Gastroesophageal sphincter (tissue), 4 donors: Measurements from ENCODE around the gene LIF. TPM values are rescaled to one million over a fixed set of nuclear protein-coding genes. Genes with fewer than 3 reads are reported as not detected.
"Not testable (repeated sequence)": the region's sequence is repeated elsewhere in the genome, so short reads cannot be mapped to it uniquely, and the experiment has no call there.

Source experiments
- ATAC-seq: fragments of 150-250 bp; one replicate; pipeline ENCODE4 v1.9.1; 2016; ENCODE audit warnings: mild to moderate bottlenecking, moderate library complexity
- H3K27ac ChIP-seq, 4 donors: fragments of 200-600 bp; sonication (generic) in 3 of 4; 1 replicate in 3 of 4; 2 replicates in 1 of 4; pipeline ENCODE4 v1.5.1; 2016 to 2019
- H3K27me3 ChIP-seq: fragments of 200-600 bp; sonication (generic); one replicate; pipeline ENCODE4 v1.5.1; 2019
- H3K36me3 ChIP-seq, 2 donors: fragments of 200-600 bp; sonication (generic); one replicate each; pipeline ENCODE4 v1.5.1; 2019; ENCODE audit warnings: control low read depth in 1 of 2
- H3K4me1 ChIP-seq, 3 donors: fragments of 200-600 bp; sonication (generic); 1 replicate in 2 of 3; 2 replicates in 1 of 3; pipeline ENCODE4 v1.5.1; 2016 to 2019; ENCODE audit warnings: control low read depth in 2 of 3
- H3K4me3 ChIP-seq, 2 donors: fragments of 200-600 bp; sonication (generic); one replicate each; pipeline ENCODE4 v1.5.1; 2019; ENCODE audit warnings: mild to moderate bottlenecking in 1 of 2, moderate library complexity in 1 of 2
- H3K9me3 ChIP-seq, 3 donors: fragments of 200-600 bp; sonication (generic); one replicate each; pipeline ENCODE4 v1.5.1; 2017 to 2019; ENCODE audit warnings: control low read depth in 2 of 3
- CTCF ChIP-seq, 4 experiments: fragments of 200-600 bp in 2 of 4; fragments of 450-650 bp in 2 of 4; sonication (generic) in 1 of 4; IDR thresholded peaks; one replicate each; pipeline ENCODE4 v1.5.1; 2017 to 2019; ENCODE audit warnings: antibody characterized with exemption in 4 of 4, mild to moderate bottlenecking in 2 of 4, moderate library complexity in 2 of 4
- EP300 ChIP-seq: sonication (generic); formaldehyde crosslinking; IDR thresholded peaks from one replicate; pipeline ENCODE4 v1.6.1; 2017; ENCODE audit warnings: antibody characterized with exemption, mild to moderate bottlenecking
- POLR2A ChIP-seq, 2 donors: fragments of 450-650 bp; IDR thresholded peaks; one replicate each; pipeline ENCODE4 v1.6.1; 2017; ENCODE audit warnings: antibody characterized with exemption in 2 of 2, mild to moderate bottlenecking in 2 of 2, moderate library complexity in 1 of 2
- POLR2AphosphoS5 ChIP-seq: sonication (generic); formaldehyde crosslinking; IDR thresholded peaks from one replicate; pipeline ENCODE4 v1.6.1; 2017; ENCODE audit warnings: antibody characterized with exemption
- WGBS, 2 donors: methylation state at CpG; one replicate each; pipeline ENCODE4 v1.1.5; 2018; ENCODE audit warnings: low coverage in 1 of 2; 5-methylcytosine and 5-hydroxymethylcytosine counted together
- total RNA-seq, 4 donors: library from RNA; depleted of rRNA; stranded (reverse); fragments of >200 nt; gene quantifications; one replicate each; pipeline ENCODE4 v1.1.0, GENCODE V29; 2016

Gene LIF
- total RNA-seq, 4 donors from 2014 or later = 0.58 to 15.8 (median 0.59) TPM; not detected in 1

- H3K4me3 ChIP-seq = no peak overlapping the region
- no peak overlapping the region for H3K27ac ChIP-seq
- no peaks in the 10 kb centered on the region for H3K36me3 ChIP-seq
- H3K4me1 ChIP-seq = no peaks in the 10 kb centered on the region
- no peak for ATAC-seq
- peaks cover 37% of the 10 kb centered on the region for H3K27me3 ChIP-seq
- TF ChIP-seq POLR2AphosphoS5 (no peak), EP300 (no peak), POLR2A (IDR thresholded peaks at IDR 0.05) (no peak), CTCF (IDR thresholded peaks at IDR 0.05) (no peak)
- 50 to 78% methylated on average over 2 to 6 of the region's 23 CpGs for WGBS, 2 donors
- no peaks in the 10 kb centered on the region for H3K9me3 ChIP-seq
Observed at GRCh38 chr22:30217698-30218560, 28.6 kb downstream of the LIF start.

GRCh38 chr22:30216710-30217109 lies 29.8 kb downstream of the LIF start:
- TF ChIP-seq POLR2A (IDR thresholded peaks at IDR 0.05) (no peak), EP300 (no peak), CTCF (IDR thresholded peaks at IDR 0.05) (no peak), POLR2AphosphoS5 (no peak)
- Histone ChIP-seq H3K4me3 (no peak overlapping the region), H3K36me3 (no peaks in the 10 kb centered on the region), H3K27ac (no peak overlapping the region), H3K4me1 (peaks cover 0 to 5% (median 0%) of the 10 kb centered on the region in 3 donors), H3K9me3 (no peaks in the 10 kb centered on the region), H3K27me3 (peaks cover 31% of the 10 kb centered on the region)
- 86% methylated on average over 4 of the region's 10 CpGs; no CpG with 5 or more reads in 1 of the 2 donors for WGBS, 2 donors
- no peak for ATAC-seq

- not testable (repeated sequence) for ATAC-seq, H3K27ac ChIP-seq, H3K9me3 ChIP-seq, H3K4me1 ChIP-seq, H3K36me3 ChIP-seq, H3K4me3 ChIP-seq
- WGBS, 2 donors = 90 to 100% methylated on average over 1 to 3 of the region's 3 CpGs
- peaks cover 27% of the 10 kb centered on the region for H3K27me3 ChIP-seq
Observed at GRCh38 chr22:30216272-30216671, 30.3 kb downstream of the LIF start.

GRCh38 chr22:30214703-30215407 lies 31.7 kb downstream of the LIF start:
- Histone ChIP-seq H3K9me3 (no peaks in the 10 kb centered on the region), H3K36me3 (no peaks in the 10 kb centered on the region), H3K27me3 (peaks cover 20% of the 10 kb centered on the region), H3K4me3 (no peak overlapping the region), H3K4me1 (peaks cover 0 to 5% (median 0%) of the 10 kb centered on the region in 3 donors), H3K27ac (no peak overlapping the region)
- 47 to 70% methylated on average over 7 to 8 of the region's 12 CpGs for WGBS, 2 donors
- no peak for ATAC-seq
- TF ChIP-seq CTCF (IDR thresholded peaks at IDR 0.05) = no peak
- no peak for TF ChIP-seq POLR2AphosphoS5
- TF ChIP-seq EP300 = no peak
- TF ChIP-seq POLR2A (IDR thresholded peaks at IDR 0.05) = no peak

- WGBS, 2 donors = 80% methylated on average over 5 of the region's 8 CpGs; no CpG with 5 or more reads in 1 of the 2 donors
- Histone ChIP-seq H3K36me3 (no peaks in the 10 kb centered on the region), H3K9me3 (no peaks in the 10 kb centered on the region), H3K27me3 (peaks cover 20% of the 10 kb centered on the region), H3K4me1 (peaks cover 0 to 19% (median 0%) of the 10 kb centered on the region in 3 donors), H3K27ac (no peak overlapping the region), H3K4me3 (no peak overlapping the region)
- no peak for ATAC-seq
- TF ChIP-seq POLR2A (IDR thresholded peaks at IDR 0.05) = no peak
- TF ChIP-seq CTCF (IDR thresholded peaks at IDR 0.05) = no peak
- no peak for TF ChIP-seq EP300
- no peak for TF ChIP-seq POLR2AphosphoS5
Observed at GRCh38 chr22:30212996-30213441, 33.5 kb downstream of the LIF start.
